Fibroblast of lung (primary cell): ENCODE data around the gene CFAP20. TPM values are rescaled to one million over a fixed set of nuclear protein-coding genes. Genes with fewer than 3 reads are reported as not detected.

Experiments
- DNase-seq, 2 donors: peaks; one replicate each; pipeline versions ENCODE4 v3.0.0 to v3.0.0-alpha.2; 2010; ENCODE audit warnings: low read depth in 2 of 2
- H2AFZ ChIP-seq: 2 replicates; pipeline ENCODE4 v1.5.1; 2012; ENCODE audit warnings: low read length, control low read depth, inconsistent platforms
- H3K27ac ChIP-seq: 2 replicates; pipeline ENCODE4 v1.5.1; 2011; ENCODE audit warnings: low read length, control low read depth; ENCODE audit not compliant: insufficient read depth
- H3K27me3 ChIP-seq: 2 replicates; pipeline ENCODE4 v1.5.1; 2011; ENCODE audit warnings: mild to moderate bottlenecking, low read length; ENCODE audit not compliant: control insufficient read depth, insufficient read depth
- H3K36me3 ChIP-seq: 2 replicates; pipeline ENCODE4 v1.5.1; 2011; ENCODE audit warnings: low read length; ENCODE audit not compliant: control insufficient read depth, insufficient read depth
- H3K4me1 ChIP-seq: 2 replicates; pipeline ENCODE4 v1.5.1; 2011; ENCODE audit warnings: low read length; ENCODE audit not compliant: control insufficient read depth, insufficient read depth; ENCODE audit errors: extremely low read depth
- H3K4me2 ChIP-seq: 2 replicates; pipeline ENCODE4 v1.5.1; 2011; ENCODE audit warnings: low read length, control low read depth; ENCODE audit not compliant: insufficient read depth; ENCODE audit errors: extremely low read depth
- H3K4me3 ChIP-seq, 4 experiments: fragments of 200-600 bp in 1 of 4; sonication (generic) in 1 of 4; replicated peaks in 1 of 4; 2 replicates each; pipeline ENCODE4 v1.5.1; 2011 to 2016; ENCODE audit warnings: low read length in 4 of 4, low read depth in 3 of 4, mild to moderate bottlenecking in 3 of 4, control low read depth in 2 of 4, inconsistent platforms in 1 of 4, mixed read lengths in 1 of 4; ENCODE audit not compliant: insufficient read depth in 1 of 4; ENCODE audit errors: control extremely low read depth in 1 of 4
- H3K79me2 ChIP-seq: 2 replicates; pipeline ENCODE4 v1.5.1; 2012; ENCODE audit warnings: mild to moderate bottlenecking, low read length, inconsistent platforms; ENCODE audit not compliant: control insufficient read depth, insufficient read depth
- H3K9ac ChIP-seq: 2 replicates; pipeline ENCODE4 v1.5.1; 2011; ENCODE audit warnings: mild to moderate bottlenecking, low read length, control low read depth; ENCODE audit not compliant: insufficient read depth
- H3K9me3 ChIP-seq: 2 replicates; pipeline ENCODE4 v1.5.1; 2012; ENCODE audit warnings: low read depth, low read length; ENCODE audit not compliant: control insufficient read depth, insufficient read depth
- H4K20me1 ChIP-seq: 2 replicates; pipeline ENCODE4 v1.5.1; 2011; ENCODE audit warnings: low read length; ENCODE audit not compliant: control insufficient read depth, insufficient read depth; ENCODE audit errors: extremely low read depth
- EZH2 ChIP-seq: IDR thresholded peaks from 2 replicates; pipeline ENCODE4 v1.5.1; 2012; ENCODE audit warnings: low read length, control low read depth, mild to moderate bottlenecking; ENCODE audit errors: missing control alignments
- polyA plus RNA-seq, 2 donors: library from polyadenylated mRNA; depleted of rRNA in 1 of 2; stranded (reverse) in 1 of 2; unstranded in 1 of 2; fragments of >200 nt; gene quantifications; 2 replicates each; pipeline ENCODE4 v1.2.1, GENCODE V29; 2011 to 2012; ENCODE audit warnings: missing spikeins in 1 of 2
- total RNA-seq: library from RNA; depleted of rRNA; stranded (reverse); fragments of >200 nt; gene quantifications from 2 replicates; pipeline ENCODE4 v1.2.1, GENCODE V29; 2014
- TF ChIP-seq, protein P1 (sequence below), 2 donors: IDR thresholded peaks in 1 of 2; conservative IDR thresholded peaks in 1 of 2; 1 replicate in 1 of 2; 2 replicates in 1 of 2; pipeline ENCODE4 v1.5.1; 2011 to 2012; ENCODE audit warnings: low read length in 2 of 2, control low read depth in 1 of 2, inconsistent platforms in 1 of 2, low read depth in 1 of 2, mild to moderate bottlenecking in 1 of 2

The CFAP20 gene
- total and polyA plus RNA-seq, 2 donors (not counting 1 experiment from before 2014, with no cell fraction given), result 29.2 to 30.2 TPM

DNA sequence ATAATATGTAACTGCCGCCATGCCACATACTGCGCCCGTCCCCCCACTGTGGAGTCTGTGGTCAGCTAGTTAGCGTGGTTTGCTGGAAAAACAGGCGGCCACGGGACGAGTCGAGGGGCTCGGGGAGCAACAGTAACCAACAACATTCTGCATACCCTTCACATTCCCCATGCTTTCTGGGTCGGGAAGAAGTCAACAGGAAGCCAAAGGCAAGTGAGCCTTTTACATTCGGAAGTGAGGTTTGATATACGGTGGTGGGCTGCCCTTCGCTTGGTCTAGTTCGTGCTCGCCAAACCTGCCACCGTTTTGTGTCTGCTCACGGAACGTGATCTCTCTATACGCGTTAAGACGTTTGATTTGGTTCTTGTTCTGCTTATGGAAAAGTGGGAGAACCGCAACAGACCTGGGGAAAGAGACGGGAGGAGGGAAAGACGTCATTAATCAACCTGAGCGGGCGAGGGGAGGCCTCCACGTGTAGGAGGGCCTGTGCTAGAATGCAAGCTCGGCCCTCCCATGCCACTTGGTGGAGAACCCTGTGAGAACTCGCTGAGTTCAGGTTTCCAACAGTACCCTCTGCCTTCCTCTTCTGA lies 28.9 kb upstream of the CFAP20 start:
- Histone ChIP-seq H3K27ac (no peak overlapping the region), H3K9me3 (no peaks in the 10 kb centered on the region), H3K79me2 (no peaks in the 10 kb centered on the region), H3K4me2 (no peak overlapping the region), H3K4me3 (no peak overlapping the region), H4K20me1 (no peaks in the 10 kb centered on the region), H2AFZ (no peak overlapping the region), H3K4me1 (no peaks in the 10 kb centered on the region), H3K27me3 (no peaks in the 10 kb centered on the region), H3K9ac (no peak overlapping the region), H3K36me3 (no peaks in the 10 kb centered on the region)
- no peak for DNase-seq
- no peak for TF ChIP-seq EZH2
- TF ChIP-seq, protein P1, sequence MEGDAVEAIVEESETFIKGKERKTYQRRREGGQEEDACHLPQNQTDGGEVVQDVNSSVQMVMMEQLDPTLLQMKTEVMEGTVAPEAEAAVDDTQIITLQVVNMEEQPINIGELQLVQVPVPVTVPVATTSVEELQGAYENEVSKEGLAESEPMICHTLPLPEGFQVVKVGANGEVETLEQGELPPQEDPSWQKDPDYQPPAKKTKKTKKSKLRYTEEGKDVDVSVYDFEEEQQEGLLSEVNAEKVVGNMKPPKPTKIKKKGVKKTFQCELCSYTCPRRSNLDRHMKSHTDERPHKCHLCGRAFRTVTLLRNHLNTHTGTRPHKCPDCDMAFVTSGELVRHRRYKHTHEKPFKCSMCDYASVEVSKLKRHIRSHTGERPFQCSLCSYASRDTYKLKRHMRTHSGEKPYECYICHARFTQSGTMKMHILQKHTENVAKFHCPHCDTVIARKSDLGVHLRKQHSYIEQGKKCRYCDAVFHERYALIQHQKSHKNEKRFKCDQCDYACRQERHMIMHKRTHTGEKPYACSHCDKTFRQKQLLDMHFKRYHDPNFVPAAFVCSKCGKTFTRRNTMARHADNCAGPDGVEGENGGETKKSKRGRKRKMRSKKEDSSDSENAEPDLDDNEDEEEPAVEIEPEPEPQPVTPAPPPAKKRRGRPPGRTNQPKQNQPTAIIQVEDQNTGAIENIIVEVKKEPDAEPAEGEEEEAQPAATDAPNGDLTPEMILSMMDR (conservative IDR thresholded peaks at IDR 0.05 in 1 of 2, IDR thresholded peaks at IDR 0.05 in 1 of 2; ENCODE audit: low read depth in 1 of 2, low read length in 2 of 2), result no peak

DNA sequence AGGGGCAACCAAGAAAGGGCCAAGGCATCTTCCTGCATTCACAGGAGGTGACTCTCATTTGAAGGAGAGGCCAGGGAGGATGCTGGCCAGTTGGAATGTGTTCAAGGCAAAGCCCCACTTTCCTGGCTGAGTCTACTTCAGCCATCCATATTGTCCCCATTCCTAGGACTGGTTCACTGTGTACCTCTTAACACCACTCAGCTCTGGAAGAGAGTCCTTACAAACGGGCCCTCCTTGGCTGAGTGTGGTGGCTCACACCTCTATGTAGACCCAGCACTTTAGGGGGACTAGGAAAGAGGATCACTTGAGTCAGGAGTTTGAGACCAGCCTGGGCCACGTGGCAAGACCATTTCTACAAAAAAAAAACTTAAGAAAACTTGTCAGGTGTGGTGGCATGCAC lies 28.1 kb upstream of the CFAP20 start:
- Histone ChIP-seq H3K79me2 (no peaks in the 10 kb centered on the region), H2AFZ (no peak overlapping the region), H3K4me1 (no peaks in the 10 kb centered on the region), H4K20me1 (no peaks in the 10 kb centered on the region), H3K36me3 (no peaks in the 10 kb centered on the region), H3K4me2 (no peak overlapping the region), H3K27me3 (no peaks in the 10 kb centered on the region), H3K9me3 (no peaks in the 10 kb centered on the region), H3K4me3 (no peak overlapping the region), H3K27ac (no peak overlapping the region), H3K9ac (no peak overlapping the region)
- DNase-seq, result no peak
- TF ChIP-seq EZH2, result no peak

DNA sequence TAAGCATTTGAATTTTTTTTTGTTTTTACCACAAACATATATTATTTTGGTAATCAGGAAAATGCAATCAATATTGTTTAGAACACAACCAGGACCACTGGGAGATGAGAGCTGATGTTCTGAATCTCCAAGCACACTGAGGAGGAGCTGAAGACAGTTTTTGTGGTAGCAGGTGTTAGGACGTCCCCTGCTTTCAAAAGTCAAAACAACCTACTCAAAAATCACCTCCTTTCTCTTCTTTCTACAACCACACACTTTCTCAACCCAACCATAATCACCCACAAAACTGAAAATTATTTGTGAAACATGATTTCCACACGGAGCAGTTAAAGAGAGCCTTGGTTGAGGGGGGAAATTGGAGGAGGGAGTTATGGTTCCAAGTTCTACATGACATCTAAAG lies 26.7 kb upstream of the CFAP20 start:
- no peaks in the 10 kb centered on the region for H3K4me1 ChIP-seq
- H4K20me1 ChIP-seq, result no peaks in the 10 kb centered on the region
- H3K4me3 ChIP-seq, result no peak overlapping the region
- H3K9ac ChIP-seq, result no peak overlapping the region
- no peaks in the 10 kb centered on the region for H3K79me2 ChIP-seq
- no peak overlapping the region for H3K27ac ChIP-seq
- no peak overlapping the region for H3K4me2 ChIP-seq
- DNase-seq, result no peak
- no peaks in the 10 kb centered on the region for H3K27me3 ChIP-seq
- H3K9me3 ChIP-seq, result no peaks in the 10 kb centered on the region
- TF ChIP-seq EZH2, result no peak
- TF ChIP-seq, protein P1 (conservative IDR thresholded peaks at IDR 0.05 in 1 of 2, IDR thresholded peaks at IDR 0.05 in 1 of 2; ENCODE audit: low read depth in 1 of 2, low read length in 2 of 2), result no peak
- no peak overlapping the region for H2AFZ ChIP-seq
- H3K36me3 ChIP-seq, result no peaks in the 10 kb centered on the region
